HG03097 (cell line): Measurements from ENCODE around the gene CHRNE.
"Not testable (repeated sequence)": the region's sequence is repeated elsewhere in the genome, so short reads cannot be mapped to it uniquely, and the experiment has no call there.

Source experiments
- ATAC-seq: cut with Tn5 transposase; IDR thresholded peaks from one replicate; pipeline ENCODE4 v1.9.1; 2021; ENCODE audit not compliant: unreplicated experiment, low FRiP score

Gene CHRNE

GRCh38 chr17:4891411-4892410, 11.2 kb downstream of the CHRNE start:
- no peak for ATAC-seq

- ATAC-seq: no peak
Measured at GRCh38 chr17:4887581-4887980, 15.3 kb downstream of the CHRNE start.

GRCh38 chr17:4886830-4887229, 16.1 kb downstream of the CHRNE start:
- no peak for ATAC-seq

- no peak for ATAC-seq
Measured at GRCh38 chr17:4884489-4884888, 18.4 kb downstream of the CHRNE start.

GRCh38 chr17:4881761-4882555, 20.9 kb downstream of the CHRNE start:
- no peak for ATAC-seq

GRCh38 chr17:4880857-4881256, 22.0 kb downstream of the CHRNE start:
- ATAC-seq: no peak

- no peak for ATAC-seq
Measured at GRCh38 chr17:4879601-4880000, 23.3 kb downstream of the CHRNE start.

- no peak for ATAC-seq
Measured at GRCh38 chr17:4877089-4877488, 25.8 kb downstream of the CHRNE start.

GRCh38 chr17:4872786-4873185, 30.1 kb downstream of the CHRNE start:
- ATAC-seq: no peak

- ATAC-seq: no peak
Measured at GRCh38 chr17:4870855-4871254, 32.0 kb downstream of the CHRNE start.

- not testable (repeated sequence) for ATAC-seq
Measured at GRCh38 chr17:4869058-4869998, 33.6 kb downstream of the CHRNE start.

GRCh38 chr17:4867535-4867934, 35.4 kb downstream of the CHRNE start:
- ATAC-seq: not testable (repeated sequence)

GRCh38 chr17:4863321-4863720, 39.6 kb downstream of the CHRNE start:
- ATAC-seq: no peak

GRCh38 chr17:4862720-4863119, 40.2 kb downstream of the CHRNE start:
- ATAC-seq: no peak

- no peak for ATAC-seq
Measured at GRCh38 chr17:4861052-4861451, 41.8 kb downstream of the CHRNE start.

- no peak for ATAC-seq
Measured at GRCh38 chr17:4860651-4861050, 42.2 kb downstream of the CHRNE start.

GRCh38 chr17:4859816-4860625, 42.9 kb downstream of the CHRNE start:
- ATAC-seq: no peak

GRCh38 chr17:4858882-4859260, 44.0 kb downstream of the CHRNE start:
- ATAC-seq: no peak

GRCh38 chr17:4858068-4858881, 44.6 kb downstream of the CHRNE start:
- ATAC-seq: no peak
